IPS DF 4.7 (cell line): ENCODE results near the gene DNAJB13.
A peak's percentile ranks its signal among the peaks of the same experiment; 100 is the strongest.
"Not testable (repeated sequence)": the region's sequence is repeated elsewhere in the genome, so short reads cannot be mapped to it uniquely, and the experiment has no call there.

Experiments used
- DNase-seq: peaks from one replicate; pipeline ENCODE4 v3.0.0-alpha.2; 2013; ENCODE audit warnings: low spot score; ENCODE audit errors: extremely low read depth

The DNAJB13 gene

DNA sequence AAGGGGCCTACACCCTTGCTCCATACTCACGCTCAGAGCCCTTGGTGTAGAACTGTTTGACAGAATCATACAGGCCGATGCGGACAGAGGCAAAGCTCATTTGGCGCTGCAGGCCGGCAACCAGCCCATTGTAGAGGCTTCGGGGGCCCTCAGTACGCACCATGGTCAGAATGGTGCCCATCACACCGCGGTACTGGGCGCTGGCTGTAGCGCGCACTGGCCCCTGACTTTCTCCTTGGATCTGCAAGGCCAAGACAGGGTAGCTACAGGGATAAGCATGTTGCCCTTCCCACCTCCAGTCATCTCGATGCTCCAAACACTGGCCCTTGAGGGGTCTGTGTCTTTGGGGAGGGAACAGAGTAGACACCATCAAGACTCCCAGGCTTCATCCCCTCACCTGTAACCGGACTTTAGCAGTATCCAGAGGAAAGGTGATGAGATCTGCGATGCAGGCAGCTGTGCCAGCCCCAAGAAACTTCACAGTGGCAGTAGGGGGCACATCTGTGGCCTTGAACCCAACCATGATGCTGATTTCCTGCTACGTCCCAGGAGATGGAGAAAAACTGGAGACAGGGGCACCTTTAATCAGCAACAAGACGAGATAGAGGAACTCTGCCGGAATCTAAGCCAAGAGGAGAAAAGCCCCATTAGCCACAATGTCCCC lies 27.2 kb downstream of the DNAJB13 start:
- DNase-seq: no peak

DNA sequence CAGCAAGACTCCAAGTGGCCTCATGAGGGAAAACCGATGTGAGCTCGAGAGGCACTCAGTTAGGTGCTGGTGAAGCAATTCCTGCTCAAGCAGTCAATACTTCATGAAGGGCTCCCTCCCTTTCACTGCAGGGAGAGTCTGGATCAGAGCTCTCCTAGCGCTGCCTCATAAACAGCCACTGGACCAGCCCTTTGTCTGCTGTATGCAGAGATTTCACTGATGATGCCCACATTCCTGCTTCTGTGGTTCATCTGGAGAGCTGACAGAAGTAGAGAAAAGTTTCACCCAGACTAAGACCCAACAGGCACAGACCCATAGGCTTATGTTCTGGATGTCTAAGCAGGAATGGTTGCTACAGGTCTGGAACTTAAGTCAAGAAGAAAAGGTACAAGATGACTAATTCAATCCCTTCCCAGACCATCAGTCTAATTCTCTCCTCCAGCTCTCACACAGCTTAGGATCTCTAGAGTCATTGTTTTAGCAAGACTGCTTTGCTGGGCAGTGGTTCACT lies 27.8 kb downstream of the DNAJB13 start:
- DNase-seq: no peak

DNA sequence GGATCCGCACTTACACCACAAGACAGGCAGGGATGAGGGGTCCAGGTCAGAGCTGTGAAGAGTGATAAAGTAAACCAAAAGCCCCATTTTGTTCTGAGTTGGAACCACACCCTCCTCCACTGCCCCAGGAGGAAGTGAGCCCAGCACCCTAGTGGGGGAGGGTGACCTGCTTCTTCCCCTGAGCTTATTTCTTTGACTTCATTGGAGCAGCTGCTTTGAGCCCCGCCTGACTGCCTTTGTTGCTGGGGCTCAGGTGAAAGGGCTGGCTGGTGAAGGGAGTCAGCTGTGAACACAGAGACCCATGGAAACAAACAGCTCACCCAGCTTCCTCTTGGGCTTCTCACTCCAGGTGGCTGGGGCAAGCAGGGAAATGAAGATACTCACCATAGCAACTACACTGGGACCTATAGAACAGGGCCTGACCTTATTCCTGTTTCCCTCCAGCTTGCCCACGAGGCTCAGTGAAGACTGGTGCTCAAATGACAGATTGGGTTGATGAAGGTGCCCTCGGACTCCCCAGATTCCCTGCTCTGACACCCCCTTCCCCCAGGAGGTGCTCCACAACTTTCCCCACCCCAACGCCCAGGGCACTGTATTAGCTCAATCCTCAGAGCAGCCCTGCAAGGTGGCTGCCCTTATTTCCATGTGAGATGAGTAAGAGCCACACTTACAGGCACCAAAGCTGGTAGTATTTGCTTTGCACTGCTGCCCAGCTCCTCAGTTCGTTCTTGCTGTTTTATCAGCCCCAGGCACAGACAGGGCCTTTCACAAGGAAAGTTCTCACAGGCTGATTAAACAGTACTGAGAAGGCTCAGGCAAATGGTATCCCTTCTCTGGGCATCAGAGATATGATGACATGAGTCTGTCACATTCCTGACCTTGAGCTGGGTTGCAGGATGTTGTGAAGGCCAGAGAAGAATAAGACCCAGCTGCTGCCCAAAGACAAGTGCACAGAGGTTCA lies 29.5 kb downstream of the DNAJB13 start:
- no peak for DNase-seq

DNA sequence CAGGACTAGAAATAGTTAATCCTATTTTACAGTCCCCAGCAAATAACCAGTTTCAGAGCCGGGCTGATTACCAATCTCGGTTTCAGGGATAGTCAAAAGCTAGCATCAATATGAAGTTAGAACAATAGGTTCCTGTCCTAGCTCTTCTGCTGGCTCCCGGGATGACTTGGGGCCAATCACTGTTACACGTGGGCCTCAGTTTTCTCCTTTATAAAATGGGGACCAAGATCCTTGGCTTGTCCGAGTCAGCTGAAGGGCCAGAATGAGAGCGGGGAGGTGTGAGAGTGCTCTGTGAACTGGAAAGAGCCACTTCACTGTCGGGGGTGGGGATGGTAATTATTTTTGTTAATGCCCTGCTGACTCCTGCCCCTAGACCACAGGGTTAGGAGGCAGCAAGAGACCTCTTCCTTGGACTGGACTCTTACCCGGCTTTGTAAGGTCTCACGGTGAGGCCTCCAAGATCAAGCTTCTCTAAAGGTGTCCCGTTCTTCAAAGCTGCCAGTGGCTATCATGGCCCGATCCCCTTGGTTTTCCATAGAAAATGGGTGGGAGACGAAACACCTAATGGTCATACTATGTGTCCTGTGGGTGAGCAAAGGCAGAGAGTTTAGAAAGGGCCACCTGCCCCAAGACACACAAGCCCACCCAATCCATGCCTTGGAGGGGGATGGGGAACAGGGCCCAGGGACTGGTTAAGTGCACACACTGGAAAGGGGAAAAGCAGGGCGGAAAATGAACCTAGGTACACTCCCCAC lies 30.4 kb downstream of the DNAJB13 start:
- DNase-seq: no peak

DNA sequence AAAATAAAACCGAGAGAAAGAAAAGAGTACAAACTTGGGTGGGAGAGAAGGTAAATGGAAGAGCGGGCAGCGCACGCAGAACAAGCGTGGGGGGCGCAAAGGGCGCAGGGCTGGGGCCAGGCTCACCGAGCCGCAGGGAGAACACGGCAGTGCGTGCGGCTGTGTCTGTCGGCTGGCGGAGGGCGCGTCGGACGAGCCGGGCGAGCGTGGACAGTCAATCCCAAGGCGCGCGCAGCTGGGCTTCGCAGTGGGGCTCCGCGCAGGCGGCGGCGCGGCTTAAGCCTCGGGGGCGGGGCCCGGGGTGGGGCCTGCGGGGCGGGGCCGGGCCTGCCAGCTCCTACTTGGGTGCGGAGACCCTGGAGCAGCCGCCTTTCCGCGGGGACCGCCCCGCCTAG lies 31.8 kb downstream of the DNAJB13 start, which contains the start of gene UCP2:
Gene UCP2 (minus strand): TSS at position 249 of the 395 bp plus-strand sequence. CDS start 4,465 bp downstream, outside the sequence.
- DNase-seq: no peak

DNA sequence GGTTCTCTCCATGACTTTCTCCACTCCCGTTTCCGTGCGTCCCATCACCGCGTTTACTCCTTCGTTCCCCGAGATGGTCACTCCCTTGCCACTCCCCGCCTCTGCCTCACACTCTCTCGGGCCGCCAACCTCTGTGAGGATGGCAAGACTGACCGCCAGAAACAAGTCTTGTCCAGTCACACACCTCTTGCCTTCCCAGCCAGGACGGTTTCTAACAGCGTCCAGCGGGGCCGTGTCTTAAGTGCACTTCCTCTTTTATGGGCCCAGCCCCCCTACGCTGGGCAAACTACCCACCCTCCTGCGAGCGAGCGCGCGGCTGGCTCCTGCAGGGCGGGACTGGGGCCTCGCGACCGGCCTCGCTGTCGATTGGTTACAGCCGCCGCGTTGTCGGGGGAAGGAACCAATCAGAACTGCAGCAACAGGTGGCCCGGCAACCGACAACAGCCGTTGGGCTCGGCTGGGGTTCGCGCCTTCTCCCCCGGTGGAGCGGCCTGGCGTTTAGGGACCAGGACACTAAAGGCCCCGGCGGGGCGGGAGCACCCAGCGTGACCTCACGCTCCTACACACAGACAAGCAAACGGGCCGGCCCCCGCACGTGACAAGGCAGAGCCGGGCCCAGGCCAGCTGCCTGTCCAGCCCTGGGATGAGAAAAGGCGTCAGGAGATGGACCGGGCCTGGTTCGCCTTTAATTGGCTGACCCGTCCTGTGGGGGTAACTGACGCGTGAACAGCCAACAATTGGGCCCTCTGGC lies 32.3 kb downstream of the DNAJB13 start:
- peak; percentile 66 for DNase-seq

DNA sequence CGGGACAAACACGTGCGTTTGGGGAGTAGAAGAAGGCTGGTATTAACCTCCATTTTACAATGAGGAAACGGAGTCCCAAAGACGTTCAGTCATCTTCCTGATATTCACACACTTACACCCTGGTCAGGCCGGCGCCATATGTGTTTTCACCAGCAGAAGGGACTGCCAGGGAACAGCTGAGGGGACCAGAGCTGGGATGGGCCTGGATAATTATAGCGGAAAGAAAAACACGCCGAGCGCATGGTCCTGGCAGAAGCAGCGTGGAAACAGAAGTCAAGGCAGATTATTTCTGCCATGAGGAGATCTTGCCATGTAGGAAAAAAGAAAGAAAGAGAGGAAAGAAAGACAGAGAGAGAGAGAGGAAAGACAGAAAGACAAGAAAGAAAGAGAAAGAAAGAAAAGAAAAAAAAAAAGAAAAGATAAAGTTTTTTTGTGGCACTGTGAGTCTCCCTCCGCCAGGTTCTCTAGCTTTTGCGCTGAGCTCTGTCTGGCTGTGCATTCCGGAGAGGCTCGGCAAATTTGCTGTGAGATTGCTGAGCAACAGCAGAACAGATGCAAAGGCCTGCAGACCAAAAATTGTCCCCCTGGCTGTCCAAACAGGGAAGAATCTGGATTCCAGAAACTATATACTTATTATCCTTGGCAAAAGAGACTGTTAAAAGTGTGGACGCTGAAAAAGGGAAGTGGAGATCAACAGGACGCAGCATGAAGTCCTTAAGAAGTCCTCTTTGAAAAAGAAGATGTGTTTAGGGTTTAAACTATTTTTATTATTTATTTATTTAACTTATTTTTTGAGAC lies 33.1 kb downstream of the DNAJB13 start:
- no peak for DNase-seq

DNA sequence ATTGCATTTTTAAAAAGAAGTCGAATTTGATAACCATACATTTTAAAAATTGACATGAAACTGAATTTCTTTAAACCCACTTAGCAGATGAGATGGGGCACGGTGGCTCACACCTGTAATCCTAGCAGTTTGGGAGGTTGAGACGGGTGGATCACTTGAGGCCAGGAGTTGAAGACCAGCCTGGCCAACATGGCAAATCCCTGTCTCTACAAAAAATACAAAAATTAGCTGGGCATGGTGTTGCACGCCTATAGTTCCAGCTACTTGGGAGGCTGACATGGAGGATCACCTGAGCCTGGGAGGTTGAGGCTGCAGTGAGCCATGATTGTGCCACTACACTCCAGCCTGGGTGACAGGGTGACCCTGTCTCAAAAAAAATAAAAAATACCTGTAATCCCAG lies 34.8 kb downstream of the DNAJB13 start:
- not testable (repeated sequence) for DNase-seq

DNA sequence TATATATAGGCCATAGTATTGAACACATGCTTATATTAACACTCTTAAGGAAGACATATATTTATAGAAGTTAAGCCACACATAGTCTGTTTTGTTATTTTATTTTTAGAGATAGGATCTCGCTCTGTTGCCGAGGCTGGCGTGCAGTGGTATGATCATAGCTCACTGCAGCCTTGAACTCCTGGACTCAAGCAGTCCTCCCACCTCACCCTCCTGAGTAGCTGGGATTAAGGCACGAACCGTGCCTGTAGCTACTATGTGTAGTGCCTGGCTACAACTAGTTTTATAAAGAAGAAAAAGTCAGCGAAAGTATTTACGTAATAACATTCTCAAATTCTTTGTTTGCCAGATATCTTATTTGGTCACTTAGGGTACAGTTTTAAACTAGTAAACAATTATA lies 37.4 kb downstream of the DNAJB13 start:
- no peak for DNase-seq

DNA sequence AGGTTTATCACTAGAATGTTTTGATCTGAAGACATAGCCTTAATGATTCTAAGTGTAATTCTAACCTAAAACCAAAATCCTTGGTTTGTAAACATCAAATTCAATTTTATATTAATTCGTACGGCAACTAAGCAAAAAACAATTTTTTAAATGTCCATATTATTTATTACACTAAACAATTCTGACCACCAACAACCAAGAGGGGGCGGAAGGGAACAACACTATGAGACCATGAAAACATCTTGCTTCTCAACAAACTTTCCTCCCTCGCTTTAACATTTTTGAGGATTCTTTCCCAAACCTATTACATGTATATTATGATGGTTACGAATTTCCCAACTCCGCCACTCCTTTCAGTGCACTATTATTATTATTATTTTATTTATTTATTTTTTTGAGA lies 38.3 kb downstream of the DNAJB13 start:
- no peak for DNase-seq

DNA sequence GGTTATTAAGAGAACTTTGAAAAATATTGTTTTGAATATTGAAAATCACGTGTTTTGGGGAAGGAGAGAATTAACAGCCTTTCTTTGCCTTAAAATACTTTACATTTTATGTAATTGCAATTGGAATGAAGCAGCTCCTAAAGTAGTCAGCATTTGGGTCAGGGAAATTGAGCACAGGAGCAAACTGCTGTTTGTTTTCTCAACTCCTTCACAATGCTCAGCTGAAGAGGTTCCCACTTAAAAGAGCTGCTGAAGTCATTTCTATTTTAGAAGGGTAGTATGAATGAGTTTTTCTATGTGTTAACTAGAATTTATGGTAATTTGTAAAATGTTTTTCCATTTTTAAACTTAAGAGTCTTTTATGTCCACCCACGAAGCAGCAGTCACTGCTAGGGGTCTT lies 39.9 kb downstream of the DNAJB13 start:
- no peak for DNase-seq

DNA sequence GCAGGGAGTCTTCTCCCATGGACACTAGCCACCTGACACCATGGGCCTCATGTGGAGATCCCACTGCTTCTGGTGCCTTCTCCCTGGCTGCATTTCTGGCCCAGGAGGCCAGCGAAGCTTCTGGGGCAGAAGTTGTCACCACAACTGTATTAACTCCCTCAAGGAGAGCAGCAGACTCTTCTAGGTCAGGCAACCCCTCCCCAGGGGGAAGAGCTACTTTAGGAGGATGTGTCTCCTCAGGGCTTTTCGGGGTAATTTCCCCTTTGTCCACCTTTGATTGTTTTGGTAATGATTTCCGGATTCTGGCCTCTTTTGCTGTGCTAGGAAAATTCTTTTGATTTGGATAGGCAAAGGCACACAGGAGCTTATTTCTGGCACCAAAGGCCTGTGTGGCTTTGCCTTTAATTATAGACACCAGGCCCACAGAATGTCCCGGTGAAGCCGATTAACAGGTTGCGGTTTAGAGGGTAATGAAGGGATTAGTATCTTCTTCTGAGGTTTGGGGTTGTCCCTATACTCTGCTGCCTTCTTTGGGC lies 40.7 kb downstream of the DNAJB13 start:
- DNase-seq: no peak

DNA sequence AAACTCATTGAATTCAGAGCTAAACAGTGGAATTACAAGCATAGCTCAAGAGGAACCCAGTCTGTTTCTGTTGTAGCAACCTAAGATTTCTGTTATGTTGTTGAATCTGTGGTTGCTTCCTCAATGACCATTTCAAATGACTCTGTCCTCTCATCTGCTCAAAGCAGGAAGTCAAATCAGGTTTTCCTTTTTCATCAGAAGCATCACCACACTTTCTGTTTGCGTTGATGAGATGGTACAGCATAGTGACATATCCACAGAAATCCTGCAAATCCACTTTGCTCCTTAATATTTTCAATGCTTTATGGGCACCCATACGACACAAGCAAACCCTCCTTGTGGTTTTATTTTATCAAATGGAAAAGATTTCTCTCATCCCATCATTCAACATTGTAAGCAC lies 44.4 kb downstream of the DNAJB13 start:
- DNase-seq: no peak

DNA sequence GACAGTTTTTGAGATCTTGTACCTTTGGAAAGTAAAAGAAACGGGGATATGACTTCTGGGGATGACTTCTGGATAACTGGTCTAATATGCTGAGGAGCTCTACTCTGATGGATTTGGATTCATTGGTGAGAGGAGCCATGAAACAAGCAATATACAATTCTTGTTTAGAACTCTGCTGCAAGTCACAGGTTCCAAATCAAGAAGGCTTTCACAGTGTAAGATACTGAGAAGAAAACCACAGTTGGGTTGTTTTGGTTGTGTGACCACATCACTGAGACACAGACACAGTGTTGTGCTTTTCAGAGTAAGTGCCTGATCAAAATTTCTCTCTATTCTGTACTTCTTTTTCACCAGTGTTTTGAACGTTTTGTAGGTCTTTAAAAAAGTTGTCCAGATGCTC lies 44.9 kb downstream of the DNAJB13 start:
- no peak for DNase-seq

DNA sequence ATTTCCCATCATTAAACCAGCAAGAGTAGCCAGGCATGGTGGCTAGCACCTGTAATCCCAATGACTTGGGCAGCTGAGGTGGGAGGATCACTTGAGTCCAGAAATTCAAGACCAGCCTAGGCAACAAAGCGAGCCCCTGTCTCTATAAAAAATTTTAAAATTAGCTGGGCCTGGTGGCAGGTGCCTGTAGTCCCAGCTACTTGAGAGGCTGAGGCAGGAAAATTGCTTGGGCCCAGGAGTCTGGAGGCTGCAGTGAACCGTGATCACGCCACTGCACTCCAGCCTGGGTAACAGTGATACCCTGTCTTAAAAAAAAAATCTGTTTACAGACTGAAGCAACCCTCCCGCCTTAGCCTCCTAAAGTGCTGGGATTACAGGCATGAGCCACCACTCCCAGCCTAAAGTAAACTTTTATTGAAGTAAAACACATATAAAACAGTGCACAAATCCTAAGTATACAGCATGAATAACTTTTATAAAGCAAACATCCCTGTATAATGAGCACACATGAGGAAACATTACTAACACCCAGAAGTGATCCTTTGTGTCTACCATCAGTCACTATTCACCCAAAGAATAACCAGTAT lies 45.4 kb downstream of the DNAJB13 start:
- DNase-seq: no peak

DNA sequence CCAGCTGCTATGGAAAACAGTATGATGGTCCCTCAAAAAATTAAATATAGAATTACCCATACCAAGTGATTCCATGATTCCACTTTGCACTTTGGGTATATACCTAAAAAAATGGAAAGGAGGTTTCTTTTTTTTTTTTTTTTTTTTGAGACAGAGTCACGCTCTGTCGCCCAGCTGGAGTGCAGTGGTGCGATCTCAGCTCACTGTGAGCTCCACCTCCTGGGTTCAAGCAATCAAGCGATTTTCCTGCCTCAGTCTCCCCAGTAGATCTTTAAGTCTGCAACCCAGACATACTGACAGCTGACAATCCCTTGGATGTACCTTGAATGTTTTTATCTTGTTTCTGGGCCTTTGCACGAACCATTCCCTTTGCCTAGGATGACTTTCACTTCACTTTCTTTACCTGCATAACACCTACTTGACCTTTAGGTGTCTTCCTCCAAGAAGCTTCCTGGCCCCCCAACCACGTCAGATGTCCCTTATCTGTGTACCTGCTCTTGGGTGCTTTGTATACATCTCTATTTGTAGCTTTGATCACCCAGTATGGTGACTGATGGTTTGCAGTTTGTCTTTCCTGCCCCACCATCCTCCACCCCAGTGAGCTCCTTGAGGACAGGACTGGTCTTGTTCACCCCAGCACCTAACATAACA lies 46.4 kb downstream of the DNAJB13 start:
- DNase-seq: no peak

DNA sequence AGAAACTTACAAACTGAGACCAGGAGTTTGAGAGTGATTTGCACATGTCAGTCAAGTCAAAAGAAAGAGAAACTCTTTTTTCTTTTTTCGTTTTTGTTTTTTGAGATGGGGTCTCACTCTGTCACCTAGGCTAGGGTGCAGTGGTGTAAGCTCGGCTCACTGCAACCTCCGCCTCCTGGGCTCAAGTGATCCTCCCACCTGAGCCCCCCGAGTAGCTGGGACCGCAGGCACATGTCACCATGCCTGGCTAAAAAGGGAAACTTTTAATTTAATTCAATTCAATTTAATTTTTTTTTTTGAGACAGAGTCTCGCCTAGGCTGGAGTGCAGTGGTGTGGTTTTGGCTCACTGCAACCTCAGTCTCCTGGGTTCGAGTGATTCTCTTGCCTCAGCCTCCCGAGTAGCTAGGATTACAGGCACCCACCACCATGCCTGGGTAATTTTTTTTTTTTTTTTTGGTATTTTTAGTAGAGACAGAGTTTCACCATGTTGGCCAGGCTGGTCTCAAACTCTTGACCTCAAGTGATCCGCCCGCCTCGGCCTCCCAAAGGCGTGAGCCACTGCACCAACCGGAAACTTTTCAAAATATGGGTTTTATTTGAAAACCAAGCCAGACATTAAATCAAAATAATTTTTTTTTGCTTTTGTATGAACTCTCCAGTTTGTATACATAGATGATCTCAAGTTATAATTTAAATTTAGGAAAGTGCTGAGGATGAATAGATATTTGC lies 48.2 kb downstream of the DNAJB13 start:
- DNase-seq: no peak

DNA sequence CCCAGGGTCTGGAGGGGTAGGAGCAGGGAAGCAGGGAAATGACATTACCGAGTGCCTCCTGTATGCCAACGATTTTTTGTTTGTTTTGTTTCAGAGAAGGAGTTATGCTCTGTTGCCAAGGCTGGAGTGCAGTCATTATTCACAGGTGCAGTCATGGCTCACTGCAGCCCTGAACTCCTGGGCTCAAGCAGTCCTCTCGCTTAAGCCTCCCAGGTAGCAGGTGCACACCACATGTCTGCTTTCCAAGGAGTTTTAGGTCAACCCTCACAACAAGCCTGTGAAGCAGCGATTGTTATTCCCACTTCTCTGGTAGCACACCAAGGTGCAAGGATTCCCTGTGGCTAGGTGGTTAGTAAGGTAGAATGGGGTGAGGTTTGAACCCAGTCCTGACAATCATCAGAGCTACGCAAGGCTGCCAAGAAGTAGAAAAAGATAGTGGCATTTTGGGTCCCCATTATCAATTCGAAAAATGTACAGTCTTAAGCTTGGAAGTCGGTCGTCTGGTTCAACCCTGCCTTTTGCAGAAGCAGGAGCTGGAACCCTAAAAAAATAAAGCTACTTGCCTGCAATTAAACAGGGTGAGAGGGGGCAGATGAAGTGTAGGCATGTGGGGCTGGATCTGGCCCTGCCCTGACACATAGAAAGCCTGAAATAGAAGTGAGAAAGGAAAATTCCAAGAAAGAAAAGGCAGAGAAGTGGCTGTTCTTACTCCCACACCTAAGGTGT lies 48.9 kb downstream of the DNAJB13 start:
- DNase-seq: no peak
